HG03521 (cell line): ENCODE results near the gene KRT35.

Experiments
- ATAC-seq: cut with Tn5 transposase; IDR thresholded peaks from one replicate; pipeline ENCODE4 v1.9.1; 2021; ENCODE audit warnings: mild to moderate bottlenecking, moderate library complexity; ENCODE audit not compliant: unreplicated experiment

Gene KRT35

GRCh38 chr17:41490000-41490990 is 9.3 kb upstream of the KRT35 start:
- no peak for ATAC-seq

GRCh38 chr17:41489531-41489930 is 8.6 kb upstream of the KRT35 start, which contains the start of gene KRT36:
TSS of gene KRT36 (minus strand) at chr17:41489910. CDS start at chr17:41489864, 46 bp downstream.
- no peak for ATAC-seq

DNA sequence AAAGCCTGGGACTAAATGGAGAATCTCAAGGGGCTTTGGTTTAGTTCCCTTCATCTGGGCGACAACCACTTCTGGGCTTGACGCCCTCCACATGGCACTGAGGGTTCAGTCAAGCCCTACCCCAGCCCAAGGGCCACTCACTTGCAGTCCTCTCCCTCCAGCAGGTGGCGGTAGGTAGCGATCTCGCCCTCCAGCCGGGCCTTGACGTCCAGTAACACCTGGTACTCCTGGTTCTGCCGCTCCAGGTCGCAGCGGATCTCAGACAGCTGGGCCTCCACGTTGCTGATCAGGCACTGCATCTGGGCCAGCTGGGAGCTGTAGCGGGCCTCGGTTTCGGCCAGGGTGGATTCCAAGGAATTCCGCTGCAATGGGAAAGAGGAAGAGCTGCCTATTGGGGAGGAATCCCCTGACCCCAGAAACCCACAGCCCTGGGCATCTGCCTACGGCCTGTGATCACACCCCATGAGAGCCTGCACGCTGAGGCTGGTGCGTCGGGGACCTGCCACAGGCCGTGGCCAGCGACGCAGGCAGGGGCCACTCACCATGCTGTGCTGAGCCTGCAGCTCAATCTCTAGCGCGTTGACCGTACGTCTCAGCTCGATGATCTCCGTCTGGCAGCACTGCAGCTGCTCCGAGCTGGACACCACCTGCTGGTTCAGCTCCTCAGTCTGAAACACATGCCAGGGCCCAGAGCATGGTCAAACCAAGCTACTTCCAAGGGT is 6.0 kb upstream of the KRT35 start:
- ATAC-seq = no peak

DNA sequence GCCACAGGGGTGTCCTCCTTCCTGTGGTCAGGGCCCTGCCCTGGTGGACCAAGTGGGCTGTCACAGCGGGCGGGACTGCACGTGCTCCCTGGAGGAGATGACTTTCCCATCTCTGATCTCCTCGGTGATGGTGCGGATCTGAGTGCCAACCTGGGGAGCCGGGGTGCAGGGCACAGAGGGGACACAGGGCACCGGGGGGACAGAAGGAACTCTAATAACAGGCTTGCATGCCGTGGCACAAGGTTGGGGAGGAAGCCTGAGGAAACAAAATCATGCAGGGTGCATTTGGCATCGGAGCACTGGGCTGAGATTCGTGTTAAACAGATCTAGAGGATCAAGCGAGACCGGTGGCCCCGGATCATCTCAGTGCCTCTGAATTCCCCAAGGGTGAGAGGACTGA is 5.4 kb upstream of the KRT35 start:
- ATAC-seq = no peak

- no peak for ATAC-seq
Measured at GRCh38 chr17:41484920-41485904, 4.3 kb upstream of the KRT35 start.

DNA sequence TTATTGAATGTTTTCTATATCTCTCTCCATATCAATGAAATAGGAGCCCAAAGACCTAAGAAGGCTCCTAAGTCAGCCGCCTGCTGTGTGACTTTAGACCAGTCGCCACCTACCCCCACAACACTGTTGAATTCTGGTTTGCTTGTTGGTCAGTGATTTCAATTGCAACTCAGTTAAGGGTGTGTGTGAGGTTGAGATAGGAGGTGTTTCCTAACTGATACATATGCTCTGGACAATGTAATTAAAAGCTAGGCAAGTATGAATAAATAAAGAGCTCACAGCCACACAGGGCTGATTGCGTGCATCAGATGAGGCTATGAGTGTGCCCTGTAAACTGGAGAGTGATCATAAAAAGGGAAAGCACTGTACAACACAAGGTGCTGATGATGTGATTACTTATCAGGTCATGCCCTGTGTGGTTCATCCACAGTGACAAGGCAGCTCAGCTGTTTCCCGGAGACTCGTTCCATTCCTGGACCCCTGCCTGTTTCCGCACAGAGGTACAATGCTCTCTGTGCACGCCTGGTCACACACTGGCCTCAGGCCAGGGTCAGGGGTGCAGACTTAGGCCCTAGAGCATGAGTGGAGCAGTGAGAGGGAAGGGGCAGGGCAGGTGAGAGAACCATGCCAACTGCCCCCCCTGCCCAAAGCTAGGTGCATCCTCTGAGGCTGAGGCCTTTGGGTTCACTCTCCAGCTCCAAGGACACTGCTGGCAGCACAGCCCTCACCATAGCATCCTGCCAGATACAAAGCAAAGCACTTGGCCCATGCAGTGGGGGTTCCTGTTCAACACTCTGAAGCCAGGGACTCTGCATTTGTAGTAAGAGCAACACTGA is 3.3 kb upstream of the KRT35 start:
- no peak for ATAC-seq

- no peak for ATAC-seq
Measured at GRCh38 chr17:41483531-41483930, 2.6 kb upstream of the KRT35 start.

DNA sequence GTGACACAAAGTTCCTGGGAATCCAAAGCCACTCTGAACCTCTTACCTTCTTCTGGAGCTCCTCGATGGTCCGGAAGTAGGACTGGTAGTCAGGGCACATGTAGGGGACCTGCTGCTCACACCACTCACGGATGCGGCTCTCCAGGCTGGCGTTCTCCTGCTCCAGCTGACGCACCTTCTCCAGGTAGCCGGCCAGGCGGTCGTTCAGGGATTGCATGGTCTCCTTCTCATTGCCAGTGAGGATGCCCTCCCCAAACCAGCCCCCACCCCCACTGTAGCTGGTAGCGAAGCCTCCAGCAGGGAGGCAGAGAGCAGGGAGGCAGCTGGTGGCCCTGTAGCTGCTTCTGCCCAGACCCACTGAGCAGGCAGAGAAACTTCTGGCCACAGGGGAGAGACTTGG is 370 bp downstream of the KRT35 start:
- no peak for ATAC-seq

DNA sequence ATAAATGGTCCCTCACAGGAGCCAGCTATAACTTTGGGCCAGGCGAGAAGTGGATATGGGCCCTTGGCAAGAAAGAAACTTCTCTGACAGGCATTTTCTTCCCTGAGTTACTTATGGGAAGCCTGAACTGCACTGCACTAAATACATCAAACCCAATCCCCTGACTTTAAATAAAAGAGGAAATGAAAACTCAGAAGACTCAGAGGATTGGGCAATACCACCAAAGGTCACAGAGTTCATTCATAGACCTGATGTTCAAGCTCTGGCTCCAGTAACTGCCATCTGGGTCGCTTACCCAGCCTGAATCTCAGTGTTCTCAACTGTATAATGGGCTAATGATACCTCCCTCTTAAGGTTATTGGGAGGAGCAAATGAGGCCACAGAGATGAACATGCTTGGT is 815 bp downstream of the KRT35 start:
- ATAC-seq = no peak

GRCh38 chr17:41478237-41478636 is 2.7 kb downstream of the KRT35 start:
- ATAC-seq = no peak

DNA sequence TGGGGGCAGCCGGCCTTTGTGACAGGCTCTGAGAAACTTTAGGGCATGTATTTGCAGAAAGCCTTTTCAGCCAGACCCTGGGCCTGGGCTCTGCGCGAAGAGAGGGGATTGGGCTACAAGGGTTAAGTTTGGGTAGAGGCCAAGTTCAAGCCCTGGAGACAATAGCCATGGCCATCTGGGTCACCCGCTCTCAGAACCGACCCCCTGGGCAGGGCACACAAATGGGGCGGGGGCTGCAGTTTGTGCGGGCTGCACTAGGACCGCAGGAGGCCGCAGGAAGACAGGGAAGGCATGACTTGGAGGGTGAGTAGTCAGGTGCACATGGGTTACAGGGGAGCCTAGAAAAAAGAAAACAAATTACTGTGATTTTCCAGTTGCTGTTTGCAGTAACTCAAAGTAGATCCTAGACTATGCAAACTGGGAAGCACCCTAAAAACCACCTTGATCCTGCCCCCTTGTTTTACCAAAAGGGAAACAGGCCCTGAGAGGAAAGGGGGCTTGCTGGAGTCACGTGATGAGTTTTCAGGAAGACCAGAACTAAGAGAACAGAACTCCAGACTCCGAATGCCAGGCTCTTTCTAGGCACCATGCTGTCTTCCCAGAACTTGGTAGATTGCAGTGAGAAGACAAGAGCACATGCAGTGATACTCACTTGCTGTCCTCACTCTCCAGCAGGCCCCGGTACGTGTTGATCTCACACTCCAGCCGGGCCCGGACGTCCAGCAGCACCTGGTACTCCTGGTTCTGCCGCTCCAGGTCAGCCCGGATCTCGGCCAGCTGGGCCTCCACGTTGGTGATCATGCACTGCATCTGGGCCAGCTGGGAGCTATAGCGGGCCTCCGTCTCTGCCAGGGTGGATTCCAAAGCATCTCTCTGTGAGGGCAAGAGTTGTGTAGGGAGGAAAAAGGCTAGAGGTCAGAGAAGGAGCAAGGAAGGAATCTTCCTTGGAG is 3.8 kb downstream of the KRT35 start:
- no peak for ATAC-seq

- ATAC-seq = no peak
Measured at GRCh38 chr17:41475421-41475820, 5.5 kb downstream of the KRT35 start.

- ATAC-seq = no peak
Measured at GRCh38 chr17:41474863-41475262, 6.1 kb downstream of the KRT35 start.

- ATAC-seq = no peak
Measured at GRCh38 chr17:41468346-41468745, 12.6 kb downstream of the KRT35 start.

GRCh38 chr17:41467561-41467960 is 13.4 kb downstream of the KRT35 start:
- no peak for ATAC-seq

DNA sequence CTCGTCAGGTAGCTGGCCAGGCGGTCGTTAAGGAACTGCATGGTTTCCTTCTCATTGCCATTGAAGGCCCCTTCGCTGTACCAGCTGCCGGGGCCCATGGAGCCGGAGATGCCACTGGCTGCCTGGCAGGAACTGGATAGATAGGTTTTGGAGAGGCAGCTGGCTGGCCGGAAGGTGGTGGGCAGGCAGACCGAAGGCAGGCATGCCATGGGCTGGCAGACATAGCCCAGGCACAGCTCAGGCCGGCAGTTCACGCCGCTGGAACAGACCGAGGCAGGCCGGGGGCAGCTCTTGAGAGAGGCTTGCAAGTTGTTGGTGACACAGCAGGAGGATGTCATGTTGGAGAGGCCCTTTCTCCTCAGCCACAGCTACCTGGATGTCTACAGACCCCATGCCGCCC is 14.0 kb downstream of the KRT35 start, which contains the start of gene KRT32:
KRT32 (minus strand) TSS at position 399 of the 400 bp plus-strand sequence; CDS start at position 338, 61 bp downstream.
- ATAC-seq = no peak

DNA sequence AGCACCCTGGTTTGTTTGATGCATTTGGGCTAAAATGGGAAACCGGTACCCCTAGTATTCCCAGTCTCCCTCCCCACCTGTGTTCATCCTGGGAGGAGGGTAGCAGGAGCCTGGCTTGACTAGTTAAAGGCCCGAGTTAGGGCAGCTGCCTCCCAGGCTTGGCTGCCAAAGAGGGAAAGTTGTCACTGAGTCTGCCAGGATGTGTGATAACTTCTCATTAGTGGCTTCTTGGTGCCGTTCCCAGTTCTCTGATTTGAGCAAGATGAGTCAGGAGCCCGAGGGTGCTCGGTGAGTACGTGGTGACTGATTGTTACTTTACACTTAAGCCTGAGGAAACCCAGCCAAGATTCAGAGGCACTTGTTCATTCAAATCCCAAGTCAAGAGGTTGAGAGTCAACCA is 16.3 kb downstream of the KRT35 start:
- ATAC-seq = no peak

GRCh38 chr17:41464173-41464572 is 16.8 kb downstream of the KRT35 start:
- ATAC-seq = no peak

GRCh38 chr17:41463746-41464145 is 17.2 kb downstream of the KRT35 start:
- no peak for ATAC-seq
